HepG2 (cell line): ENCODE measurements around the gene CCDC88B.

ENCODE experiments used
- CHCHD3 ChIP-seq: sonication (generic); formaldehyde crosslinking; IDR thresholded peaks from 2 replicates; pipeline ENCODE4 v1.8.0; 2022; ENCODE audit warnings: mild to moderate bottlenecking, missing genetic modification reagents, moderate library complexity
- NFIC ChIP-seq: IDR thresholded peaks from 2 replicates; pipeline ENCODE4 v1.6.1; 2012; ENCODE audit warnings: mild to moderate bottlenecking, low read length, inconsistent platforms
- REXO4 ChIP-seq: sonication (generic); formaldehyde crosslinking; IDR thresholded peaks from 2 replicates; pipeline ENCODE4 v1.8.0; 2022; ENCODE audit warnings: missing genetic modification reagents, mild to moderate bottlenecking, borderline replicate concordance
- SOX5 ChIP-seq: IDR thresholded peaks from 2 replicates; pipeline ENCODE4 v1.6.1; 2016; ENCODE audit warnings: borderline replicate concordance
- TF ChIP-seq, protein P1 (sequence below), 2 experiments: IDR thresholded peaks; 2 replicates each; pipeline ENCODE4 v1.6.1; 2011 to 2012; ENCODE audit warnings: low read length in 2 of 2, borderline replicate concordance in 1 of 2, low read depth in 1 of 2, mild to moderate bottlenecking in 1 of 2, moderate library complexity in 1 of 2

DNA sequence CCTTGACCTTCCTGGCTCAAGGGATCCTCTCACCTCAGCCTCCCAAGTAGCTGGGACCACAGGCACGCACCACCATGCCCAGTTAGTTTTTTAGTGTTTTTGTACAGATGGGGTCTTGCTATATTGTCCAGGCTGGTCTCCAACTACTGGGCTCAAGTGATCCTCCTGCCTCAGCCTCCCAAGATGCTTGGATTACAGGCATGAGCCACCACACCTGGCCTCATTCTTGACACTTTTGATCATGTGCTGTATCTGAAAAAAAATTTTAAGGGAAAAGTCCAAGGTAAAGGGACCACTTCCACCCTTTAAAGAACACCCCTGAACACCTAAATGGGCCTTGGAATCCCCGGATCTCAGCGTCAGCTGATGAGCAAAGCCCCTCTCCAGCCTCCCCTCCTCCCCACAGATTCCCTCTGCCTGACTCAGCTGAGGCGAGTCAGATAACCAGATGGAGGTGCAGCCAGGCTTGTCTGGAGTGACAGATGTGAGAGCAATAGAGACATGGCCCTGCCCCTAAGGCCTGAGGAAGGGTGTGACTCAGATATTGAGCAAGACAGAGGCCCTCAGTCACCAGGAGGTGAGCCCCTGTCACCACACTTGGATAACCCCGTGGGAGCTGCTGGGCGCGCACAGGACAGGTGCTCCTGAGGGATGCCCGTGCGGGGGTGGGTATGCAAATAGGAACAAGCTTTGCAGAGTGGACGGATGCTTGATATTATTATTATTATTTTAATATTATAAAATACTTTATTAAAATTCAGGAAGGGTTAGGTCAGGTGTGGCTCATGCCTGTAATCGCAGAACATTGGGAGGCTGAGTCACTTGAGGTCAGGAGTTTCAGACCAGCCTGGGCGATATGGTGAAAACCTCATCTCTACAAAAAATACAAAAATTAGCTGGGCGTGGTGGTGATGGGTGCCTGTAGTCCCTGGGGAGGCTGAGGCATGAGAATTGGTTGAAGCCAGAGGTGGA lies 5.0 kb upstream of the CCDC88B start:
- TF ChIP-seq, protein P1, sequence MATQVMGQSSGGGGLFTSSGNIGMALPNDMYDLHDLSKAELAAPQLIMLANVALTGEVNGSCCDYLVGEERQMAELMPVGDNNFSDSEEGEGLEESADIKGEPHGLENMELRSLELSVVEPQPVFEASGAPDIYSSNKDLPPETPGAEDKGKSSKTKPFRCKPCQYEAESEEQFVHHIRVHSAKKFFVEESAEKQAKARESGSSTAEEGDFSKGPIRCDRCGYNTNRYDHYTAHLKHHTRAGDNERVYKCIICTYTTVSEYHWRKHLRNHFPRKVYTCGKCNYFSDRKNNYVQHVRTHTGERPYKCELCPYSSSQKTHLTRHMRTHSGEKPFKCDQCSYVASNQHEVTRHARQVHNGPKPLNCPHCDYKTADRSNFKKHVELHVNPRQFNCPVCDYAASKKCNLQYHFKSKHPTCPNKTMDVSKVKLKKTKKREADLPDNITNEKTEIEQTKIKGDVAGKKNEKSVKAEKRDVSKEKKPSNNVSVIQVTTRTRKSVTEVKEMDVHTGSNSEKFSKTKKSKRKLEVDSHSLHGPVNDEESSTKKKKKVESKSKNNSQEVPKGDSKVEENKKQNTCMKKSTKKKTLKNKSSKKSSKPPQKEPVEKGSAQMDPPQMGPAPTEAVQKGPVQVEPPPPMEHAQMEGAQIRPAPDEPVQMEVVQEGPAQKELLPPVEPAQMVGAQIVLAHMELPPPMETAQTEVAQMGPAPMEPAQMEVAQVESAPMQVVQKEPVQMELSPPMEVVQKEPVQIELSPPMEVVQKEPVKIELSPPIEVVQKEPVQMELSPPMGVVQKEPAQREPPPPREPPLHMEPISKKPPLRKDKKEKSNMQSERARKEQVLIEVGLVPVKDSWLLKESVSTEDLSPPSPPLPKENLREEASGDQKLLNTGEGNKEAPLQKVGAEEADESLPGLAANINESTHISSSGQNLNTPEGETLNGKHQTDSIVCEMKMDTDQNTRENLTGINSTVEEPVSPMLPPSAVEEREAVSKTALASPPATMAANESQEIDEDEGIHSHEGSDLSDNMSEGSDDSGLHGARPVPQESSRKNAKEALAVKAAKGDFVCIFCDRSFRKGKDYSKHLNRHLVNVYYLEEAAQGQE (IDR thresholded peaks at IDR 0.05; ENCODE audit: borderline replicate concordance in 1 of 2, low read depth in 1 of 2, low read length in 2 of 2): no peak
- TF ChIP-seq NFIC (no peak), REXO4 (CRISPR knock-in tag) (no peak), SOX5 (CRISPR knock-in tag) (no peak), CHCHD3 (CRISPR knock-in tag) (no peak)
